ENCODE measurements around the gene ATP10A.

Gene ATP10A

DNA sequence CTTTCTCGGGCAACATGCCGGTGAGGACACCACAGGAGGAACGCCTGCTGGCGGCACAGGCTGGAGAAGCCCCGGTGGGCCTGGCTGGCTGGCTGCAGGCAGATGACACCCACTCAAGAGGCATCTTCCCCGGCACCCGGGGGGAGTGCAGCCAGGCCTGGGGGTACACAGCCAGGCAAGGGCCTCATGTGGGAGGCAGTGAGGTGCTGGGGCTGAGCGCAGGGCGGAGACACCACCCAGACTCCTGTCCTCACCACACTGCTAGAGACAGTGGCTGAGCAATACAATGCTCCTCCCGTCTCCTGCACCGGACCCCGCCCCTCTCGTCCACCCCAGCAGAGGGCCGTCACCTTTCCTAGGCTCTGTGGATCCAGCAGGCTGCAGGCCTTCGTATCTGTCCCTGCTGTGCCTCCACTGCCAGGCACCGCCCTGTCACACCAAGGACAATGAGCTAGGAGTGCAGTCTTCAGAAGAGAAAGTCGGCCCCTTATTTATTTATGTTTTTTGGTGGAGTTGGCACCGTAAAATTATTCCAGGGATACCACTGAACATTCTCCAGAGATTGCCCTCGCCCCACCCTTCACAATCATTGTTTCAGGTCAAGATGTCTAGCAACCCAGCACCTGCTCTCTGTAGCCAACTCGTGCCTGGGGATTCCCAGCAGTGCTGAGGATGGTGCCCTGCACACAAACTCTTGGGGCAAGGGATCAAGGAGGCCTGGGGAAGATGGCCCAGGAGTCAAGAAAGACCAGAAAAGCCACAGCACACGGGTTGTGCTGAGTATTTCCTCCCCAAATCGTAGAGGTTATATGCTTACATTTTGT, 129.1 kb downstream of the ATP10A start:
- H3K27ac ChIP-seq (ENCODE audit: low read length), result no peak overlapping the region
- no peak overlapping the region for H3K4me3 ChIP-seq (ENCODE audit: low read length)
- no peaks in the 10 kb centered on the region for H3K27me3 ChIP-seq (ENCODE audit: control insufficient read depth, insufficient read depth, low read length)
- no peaks in the 10 kb centered on the region for H3K4me1 ChIP-seq (ENCODE audit: control insufficient read depth, insufficient read depth, low read length)
- no CpG with 5 or more reads among the region's 22 CpGs for WGBS (ENCODE audit: insufficient coverage, insufficient read length)
- H3K36me3 ChIP-seq (ENCODE audit: control insufficient read depth, insufficient read depth, low read length), result no peaks in the 10 kb centered on the region
- H3K9me3 ChIP-seq (ENCODE audit: control insufficient read depth, insufficient read depth, low read length), result no peaks in the 10 kb centered on the region; the same call in 1 of the 2 replicates
- DNase-seq (ENCODE audit: low read depth, low spot score), result no peak

- Histone ChIP-seq H3K36me3 (ENCODE audit: control insufficient read depth, insufficient read depth, low read length) (no peaks in the 10 kb centered on the region), H3K4me3 (ENCODE audit: low read length) (no peak overlapping the region), H3K4me1 (ENCODE audit: control insufficient read depth, insufficient read depth, low read length) (no peaks in the 10 kb centered on the region), H3K9me3 (ENCODE audit: control insufficient read depth, insufficient read depth, low read length) (no peaks in the 10 kb centered on the region; the same call in 1 of the 2 replicates), H3K27me3 (ENCODE audit: control insufficient read depth, insufficient read depth, low read length) (no peaks in the 10 kb centered on the region), H3K27ac (ENCODE audit: low read length) (no peak overlapping the region)
- WGBS (ENCODE audit: insufficient coverage, insufficient read length), result no CpG with 5 or more reads among the region's 18 CpGs
- no peak for DNase-seq (ENCODE audit: low read depth, low spot score)
Measured at GRCh38 chr15:25733036-25733855, 129.9 kb downstream of the ATP10A start.

DNA sequence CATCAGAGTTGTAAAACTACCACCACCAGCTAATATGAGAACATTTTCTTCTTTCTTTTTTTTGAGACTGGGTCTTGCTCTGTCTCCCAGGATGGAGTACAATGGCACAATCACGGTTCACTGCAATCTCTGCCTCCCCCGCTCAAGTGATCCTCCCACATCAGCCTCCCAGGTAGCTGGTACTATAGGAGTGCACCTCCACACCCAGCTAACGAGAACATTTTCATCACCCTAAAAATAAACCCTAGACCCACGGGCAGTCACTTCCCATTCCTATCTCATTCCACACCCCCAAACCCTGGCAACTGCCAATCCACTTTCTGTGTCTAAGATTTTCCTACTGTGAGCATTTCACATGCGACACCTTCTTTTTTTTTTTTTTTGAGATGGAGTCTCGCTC, 130.9 kb downstream of the ATP10A start:
- no peak for DNase-seq (ENCODE audit: low read depth, low spot score)
- H3K36me3 ChIP-seq (ENCODE audit: control insufficient read depth, insufficient read depth, low read length), result no peaks in the 10 kb centered on the region
- WGBS (ENCODE audit: insufficient coverage, insufficient read length), result no CpG with 5 or more reads among the region's 6 CpGs

GRCh38 chr15:25731411-25731810, 131.7 kb downstream of the ATP10A start:
- H3K36me3 ChIP-seq (ENCODE audit: control insufficient read depth, insufficient read depth, low read length), result no peaks in the 10 kb centered on the region

More for the DNA sequence above, 130.9 kb downstream of the ATP10A start:
- Histone ChIP-seq H3K27me3 (ENCODE audit: control insufficient read depth, insufficient read depth, low read length) (no peaks in the 10 kb centered on the region), H3K4me1 (ENCODE audit: control insufficient read depth, insufficient read depth, low read length) (no peaks in the 10 kb centered on the region), H3K4me3 (ENCODE audit: low read length) (no peak overlapping the region), H3K9me3 (ENCODE audit: control insufficient read depth, insufficient read depth, low read length) (no peaks in the 10 kb centered on the region; the same call in 1 of the 2 replicates), H3K27ac (ENCODE audit: low read length) (no peak overlapping the region)

GRCh38 chr15:25730918-25731317, 132.2 kb downstream of the ATP10A start:
- Histone ChIP-seq H3K4me1 (ENCODE audit: control insufficient read depth, insufficient read depth, low read length) (no peaks in the 10 kb centered on the region; the same call in 1 of the 2 replicates), H3K4me3 (ENCODE audit: low read length) (no peak overlapping the region), H3K36me3 (ENCODE audit: control insufficient read depth, insufficient read depth, low read length) (no peaks in the 10 kb centered on the region; the same call in 1 of the 2 replicates), H3K9me3 (ENCODE audit: control insufficient read depth, insufficient read depth, low read length) (no peaks in the 10 kb centered on the region; the same call in 1 of the 2 replicates), H3K27me3 (ENCODE audit: control insufficient read depth, insufficient read depth, low read length) (no peaks in the 10 kb centered on the region), H3K27ac (ENCODE audit: low read length) (no peak overlapping the region)
- no CpG with 5 or more reads among the region's 6 CpGs for WGBS (ENCODE audit: insufficient coverage, insufficient read length)
- no peak for DNase-seq (ENCODE audit: low read depth, low spot score)

More at GRCh38 chr15:25731411-25731810, 131.7 kb downstream of the ATP10A start:
- Histone ChIP-seq H3K4me1 (ENCODE audit: control insufficient read depth, insufficient read depth, low read length) (no peaks in the 10 kb centered on the region; the same call in 1 of the 2 replicates), H3K27ac (ENCODE audit: low read length) (no peak overlapping the region), H3K27me3 (ENCODE audit: control insufficient read depth, insufficient read depth, low read length) (no peaks in the 10 kb centered on the region), H3K9me3 (ENCODE audit: control insufficient read depth, insufficient read depth, low read length) (no peaks in the 10 kb centered on the region; the same call in 1 of the 2 replicates), H3K4me3 (ENCODE audit: low read length) (no peak overlapping the region)
- DNase-seq (ENCODE audit: low read depth, low spot score), result no peak
- no CpG with 5 or more reads among the region's 2 CpGs for WGBS (ENCODE audit: insufficient coverage, insufficient read length)

DNA sequence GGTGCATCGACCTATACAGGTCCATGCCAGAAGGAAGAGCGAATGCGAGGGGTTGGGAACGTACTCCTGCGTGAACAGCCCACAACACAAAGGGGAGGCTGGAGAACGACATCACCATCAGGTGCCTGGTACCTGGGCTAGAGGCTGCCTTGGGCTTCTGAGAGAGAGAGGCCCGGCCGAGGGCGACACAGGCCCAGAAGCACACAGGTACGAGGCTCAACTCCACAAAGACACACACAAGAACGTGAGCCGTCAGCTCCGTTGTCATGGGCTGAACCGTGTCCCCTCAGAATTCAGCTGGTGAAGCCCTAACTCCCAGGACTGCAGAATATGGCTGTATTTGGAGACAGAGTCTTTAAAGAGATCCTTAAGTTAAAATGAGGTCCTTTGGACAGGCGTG, 134.3 kb downstream of the ATP10A start:
- Histone ChIP-seq H3K4me3 (ENCODE audit: low read length) (no peak overlapping the region), H3K27me3 (ENCODE audit: control insufficient read depth, insufficient read depth, low read length) (no peaks in the 10 kb centered on the region; the same call in 1 of the 2 replicates), H3K9me3 (ENCODE audit: control insufficient read depth, insufficient read depth, low read length) (no peaks in the 10 kb centered on the region; the same call in 1 of the 2 replicates), H3K27ac (ENCODE audit: low read length) (no peak overlapping the region), H3K36me3 (ENCODE audit: control insufficient read depth, insufficient read depth, low read length) (no peaks in the 10 kb centered on the region; the same call in 1 of the 2 replicates), H3K4me1 (ENCODE audit: control insufficient read depth, insufficient read depth, low read length) (no peaks in the 10 kb centered on the region; the same call in 1 of the 2 replicates)
- no peak for DNase-seq (ENCODE audit: low read depth, low spot score)
- WGBS (ENCODE audit: insufficient coverage, insufficient read length), result no CpG with 5 or more reads among the region's 15 CpGs

DNA sequence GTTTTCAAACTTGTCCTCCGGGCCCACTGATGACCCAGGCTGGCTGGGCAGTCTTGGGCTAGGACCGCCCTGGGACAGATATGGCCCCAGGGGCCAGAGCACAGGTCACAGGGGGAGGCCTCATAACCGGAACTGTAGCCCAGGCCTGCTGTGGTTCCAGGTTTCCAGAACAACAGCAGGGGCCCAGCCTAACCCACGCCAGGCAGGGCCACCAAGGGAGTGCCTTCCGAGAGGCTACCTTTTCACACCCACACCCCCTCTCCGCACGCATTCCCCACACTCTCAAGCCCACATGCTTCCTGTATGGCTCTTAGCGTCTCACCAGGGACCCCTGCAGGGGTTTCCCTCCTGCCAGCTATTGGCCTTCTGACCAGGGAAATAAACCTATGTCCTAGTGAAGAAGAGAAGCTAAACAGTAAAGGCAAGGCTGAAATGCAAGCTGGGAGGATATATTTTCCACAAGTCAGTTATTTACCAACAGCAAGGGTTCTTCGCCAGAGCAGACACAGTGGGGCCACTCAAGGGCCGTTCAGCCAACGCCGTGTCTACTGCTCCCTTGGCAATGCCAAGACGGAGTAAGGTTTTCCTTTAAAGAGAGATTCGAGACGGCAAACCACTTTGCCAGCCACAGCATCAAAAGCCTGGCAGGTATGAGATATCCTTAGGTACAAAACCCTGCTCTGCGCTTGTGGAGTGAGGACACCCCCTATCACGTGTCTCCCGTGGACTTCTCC, 135.1 kb downstream of the ATP10A start:
- Histone ChIP-seq H3K4me3 (ENCODE audit: low read length) (no peak overlapping the region), H3K4me1 (ENCODE audit: control insufficient read depth, insufficient read depth, low read length) (no peaks in the 10 kb centered on the region; the same call in 1 of the 2 replicates), H3K27ac (ENCODE audit: low read length) (no peak overlapping the region), H3K27me3 (ENCODE audit: control insufficient read depth, insufficient read depth, low read length) (no peaks in the 10 kb centered on the region; the same call in 1 of the 2 replicates), H3K36me3 (ENCODE audit: control insufficient read depth, insufficient read depth, low read length) (no peaks in the 10 kb centered on the region; the same call in 1 of the 2 replicates), H3K9me3 (ENCODE audit: control insufficient read depth, insufficient read depth, low read length) (no peaks in the 10 kb centered on the region)
- DNase-seq (ENCODE audit: low read depth, low spot score), result no peak
- no CpG with 5 or more reads among the region's 18 CpGs for WGBS (ENCODE audit: insufficient coverage, insufficient read length)

GRCh38 chr15:25727116-25727515, 136.0 kb downstream of the ATP10A start:
- no peak for DNase-seq (ENCODE audit: low read depth, low spot score)
- Histone ChIP-seq H3K4me1 (ENCODE audit: control insufficient read depth, insufficient read depth, low read length) (no peaks in the 10 kb centered on the region; the same call in 1 of the 2 replicates), H3K36me3 (ENCODE audit: control insufficient read depth, insufficient read depth, low read length) (no peaks in the 10 kb centered on the region; the same call in 1 of the 2 replicates), H3K27ac (ENCODE audit: low read length) (no peak overlapping the region), H3K4me3 (ENCODE audit: low read length) (no peak overlapping the region), H3K27me3 (ENCODE audit: control insufficient read depth, insufficient read depth, low read length) (no peaks in the 10 kb centered on the region; the same call in 1 of the 2 replicates), H3K9me3 (ENCODE audit: control insufficient read depth, insufficient read depth, low read length) (no peaks in the 10 kb centered on the region)
- no CpG with 5 or more reads among the region's 15 CpGs for WGBS (ENCODE audit: insufficient coverage, insufficient read length)

- WGBS (ENCODE audit: insufficient coverage, insufficient read length), result no CpG with 5 or more reads among the region's 14 CpGs
- H3K27me3 ChIP-seq (ENCODE audit: control insufficient read depth, insufficient read depth, low read length), result no peaks in the 10 kb centered on the region; the same call in 1 of the 2 replicates
- no peaks in the 10 kb centered on the region for H3K9me3 ChIP-seq (ENCODE audit: control insufficient read depth, insufficient read depth, low read length)
- no peak overlapping the region for H3K27ac ChIP-seq (ENCODE audit: low read length)
- H3K36me3 ChIP-seq (ENCODE audit: control insufficient read depth, insufficient read depth, low read length), result no peaks in the 10 kb centered on the region; the same call in 1 of the 2 replicates
- no peak overlapping the region for H3K4me3 ChIP-seq (ENCODE audit: low read length)
- peaks cover 1% of the 10 kb centered on the region for H3K4me1 ChIP-seq (ENCODE audit: control insufficient read depth, insufficient read depth, low read length)
- no peak for DNase-seq (ENCODE audit: low read depth, low spot score)
Measured at GRCh38 chr15:25725758-25726157, 137.4 kb downstream of the ATP10A start.
